Stimulated activated CD4-positive, alpha-beta T cell treated with anti-CD3 and anti-CD28 coated beads, TNF-alpha, amount 100 ng/mL, for 48 hours (primary cell): Measurements from ENCODE around the gene C6orf120.

Experiments used
- DNase-seq, 3 donors: peaks; one replicate each; pipeline ENCODE4 v3.0.0-alpha.2; 2020; ENCODE audit warnings: low read depth in 3 of 3

The C6orf120 gene

DNA sequence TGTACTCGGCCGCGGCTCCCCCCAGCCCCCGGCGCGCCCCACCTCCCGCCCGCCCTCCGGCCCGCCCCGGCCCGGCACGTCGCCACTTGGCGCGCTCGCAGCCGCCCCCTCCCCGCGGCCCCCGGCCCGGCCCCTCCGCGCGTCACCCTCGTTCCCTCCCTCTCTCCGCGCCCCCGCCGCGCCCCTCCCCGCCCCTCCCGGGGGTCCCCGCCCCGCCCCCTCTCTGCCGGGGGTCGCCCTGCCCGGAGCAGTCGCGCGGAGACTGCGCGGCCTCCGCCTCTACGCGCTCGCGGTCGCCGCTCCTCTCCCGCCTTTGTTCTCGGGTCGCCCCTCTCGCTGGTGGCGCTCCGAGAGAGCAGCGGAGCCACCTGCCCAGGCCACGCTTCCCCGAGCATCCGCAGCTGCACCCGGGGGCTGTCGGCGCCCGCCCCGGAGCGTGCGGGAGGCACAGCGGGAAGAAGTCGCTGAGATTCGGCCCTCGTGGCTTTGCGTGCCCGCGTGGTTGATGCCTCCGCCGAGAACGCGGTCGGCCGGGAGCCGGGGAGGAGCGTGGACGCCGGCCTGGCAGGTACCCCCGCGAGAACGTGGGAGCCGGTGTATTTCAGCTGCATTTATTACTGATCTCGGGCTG is 22.7 kb downstream of the C6orf120 start, which contains the start of gene PHF10:
Gene PHF10, minus strand, starts transcription at position 7 of the 631 bp plus-strand sequence. CDS start 569 bp downstream, outside the sequence.
- peak; percentile 32 to 64 (median 37) for DNase-seq

DNA sequence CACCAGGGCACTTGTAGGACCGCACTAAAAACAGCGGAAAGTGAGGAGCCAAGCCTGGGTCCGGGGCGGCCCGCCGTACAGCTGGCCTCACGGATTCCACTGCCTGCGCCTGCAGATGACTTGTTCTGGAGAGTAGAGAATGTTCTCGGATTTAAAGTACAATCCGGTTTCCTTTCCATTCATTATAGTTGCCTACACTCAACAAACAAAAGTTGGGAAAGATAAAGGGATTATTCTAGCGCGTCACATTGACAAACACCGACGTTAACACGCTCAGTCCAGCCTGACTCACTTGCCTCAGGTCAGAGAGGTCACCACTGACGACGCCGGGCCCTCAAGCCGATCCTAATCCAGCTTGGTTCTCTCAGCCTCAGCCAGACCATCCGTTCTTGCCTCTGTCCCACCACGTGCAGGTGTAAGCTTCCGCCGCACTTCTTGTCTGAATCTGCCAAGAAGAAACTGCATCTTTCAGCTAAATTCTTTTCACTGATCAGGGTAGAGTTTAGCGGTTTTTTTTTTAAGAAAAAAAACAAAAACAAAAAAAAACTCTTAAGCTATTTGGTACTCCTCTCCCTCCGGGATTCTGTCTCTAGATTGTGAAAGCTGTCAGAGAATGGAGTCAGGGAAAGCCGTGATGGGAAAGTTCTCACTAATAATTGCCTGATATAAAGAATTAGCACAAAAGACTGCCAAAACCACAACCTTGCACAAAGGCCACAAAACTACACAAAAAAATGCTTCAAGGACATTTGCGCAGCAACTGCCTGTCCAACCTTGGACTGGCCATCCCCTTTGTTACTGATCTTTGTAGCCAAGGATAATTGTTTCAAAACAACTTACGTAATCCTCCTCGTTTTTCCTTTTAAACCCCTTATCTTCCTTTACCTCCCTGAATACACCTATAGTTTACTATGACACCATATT is 23.5 kb downstream of the C6orf120 start:
- DNase-seq = peak in 2 of 3 donors; percentile 15 to 22

DNA sequence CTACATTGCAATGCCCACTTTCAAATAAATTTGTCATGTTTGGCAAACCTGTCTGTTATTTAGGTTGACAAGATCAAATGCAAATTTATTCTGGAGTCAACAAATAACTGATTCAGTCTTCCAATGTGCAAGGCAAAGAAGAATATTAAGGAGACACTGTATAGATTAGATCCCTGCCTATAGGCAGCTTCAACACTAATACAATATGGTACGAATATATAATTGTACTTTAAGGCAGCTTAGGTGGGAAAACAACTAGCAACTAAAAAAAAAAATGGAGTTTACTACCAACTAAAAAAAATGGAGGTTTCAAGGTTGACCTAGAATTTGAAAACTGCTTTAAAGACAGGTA is 24.1 kb downstream of the C6orf120 start:
- no peak for DNase-seq

DNA sequence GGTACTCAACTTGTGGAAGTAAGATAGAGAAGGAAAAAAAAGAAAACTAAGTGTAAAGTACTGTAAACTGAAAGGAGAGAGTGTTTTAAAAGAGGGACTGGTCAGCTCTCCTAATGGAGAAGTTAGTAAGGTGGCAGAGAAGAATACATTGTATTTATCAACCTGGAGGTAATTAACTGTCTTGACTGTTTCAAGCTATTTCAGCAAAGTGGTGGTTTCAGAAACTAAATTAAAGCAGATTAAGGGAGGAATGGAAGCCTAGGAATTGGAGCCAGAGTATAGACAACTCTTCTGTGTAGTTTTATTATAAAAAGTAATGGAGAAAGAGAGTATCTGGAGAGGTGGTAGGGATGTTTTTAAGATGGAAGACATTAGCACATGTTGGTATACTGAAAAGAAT is 25.0 kb downstream of the C6orf120 start:
- no peak for DNase-seq

DNA sequence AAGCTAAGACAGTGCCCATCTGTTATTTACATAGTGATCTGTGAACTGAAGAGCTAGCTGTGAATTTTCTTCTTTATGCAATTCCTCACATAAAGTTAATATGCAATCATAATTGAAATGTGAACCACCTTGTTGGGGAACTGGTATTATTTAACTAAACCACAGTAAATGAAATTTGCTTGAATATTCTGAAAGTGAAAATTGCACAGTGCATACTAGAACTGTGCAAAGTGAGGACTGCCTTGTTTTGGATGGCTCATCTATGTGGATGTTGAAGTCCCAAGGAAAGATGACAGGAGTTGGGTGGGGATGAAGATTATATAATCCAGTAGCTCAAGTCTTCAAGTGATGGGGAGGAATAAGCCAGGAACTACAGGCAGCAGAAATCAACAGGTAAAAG is 28.0 kb downstream of the C6orf120 start:
- DNase-seq = no peak

DNA sequence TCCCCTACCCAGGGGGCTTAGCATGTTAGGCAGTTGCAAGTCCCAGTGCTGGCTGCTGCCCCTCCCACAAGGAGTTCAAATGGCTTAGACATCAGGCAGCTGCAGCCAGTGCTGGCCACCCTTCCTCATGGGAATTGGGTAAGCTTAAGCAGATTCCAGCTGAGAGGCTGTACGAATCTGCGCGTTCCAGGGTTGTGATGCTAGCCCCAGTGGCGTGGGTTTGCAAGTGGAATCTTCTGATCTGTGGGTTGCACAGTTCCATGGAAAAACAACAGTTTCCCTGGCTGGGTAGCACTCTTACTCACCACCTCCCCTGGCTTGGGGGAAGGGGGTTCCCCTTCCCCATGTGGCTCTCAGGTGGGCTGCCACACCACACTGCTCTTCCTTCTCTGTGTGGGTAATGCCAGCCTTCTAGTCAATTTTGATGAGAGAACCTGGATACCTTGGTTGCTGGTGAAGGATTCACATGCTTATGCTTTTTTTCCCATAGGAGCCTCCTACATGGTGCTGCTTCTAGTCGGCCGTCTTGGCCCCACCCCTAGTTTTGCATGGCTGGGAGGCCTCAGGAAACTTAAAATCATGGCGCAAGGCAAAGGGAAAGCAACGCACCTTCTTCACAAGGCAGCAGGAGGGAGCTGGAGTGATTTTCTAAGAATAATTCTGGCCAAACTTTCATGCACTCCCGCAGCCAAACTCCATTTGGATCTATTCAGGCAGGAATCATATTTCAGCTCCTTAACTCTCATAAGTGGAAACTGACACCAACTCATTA is 36.5 kb downstream of the C6orf120 start:
- no peak for DNase-seq

DNA sequence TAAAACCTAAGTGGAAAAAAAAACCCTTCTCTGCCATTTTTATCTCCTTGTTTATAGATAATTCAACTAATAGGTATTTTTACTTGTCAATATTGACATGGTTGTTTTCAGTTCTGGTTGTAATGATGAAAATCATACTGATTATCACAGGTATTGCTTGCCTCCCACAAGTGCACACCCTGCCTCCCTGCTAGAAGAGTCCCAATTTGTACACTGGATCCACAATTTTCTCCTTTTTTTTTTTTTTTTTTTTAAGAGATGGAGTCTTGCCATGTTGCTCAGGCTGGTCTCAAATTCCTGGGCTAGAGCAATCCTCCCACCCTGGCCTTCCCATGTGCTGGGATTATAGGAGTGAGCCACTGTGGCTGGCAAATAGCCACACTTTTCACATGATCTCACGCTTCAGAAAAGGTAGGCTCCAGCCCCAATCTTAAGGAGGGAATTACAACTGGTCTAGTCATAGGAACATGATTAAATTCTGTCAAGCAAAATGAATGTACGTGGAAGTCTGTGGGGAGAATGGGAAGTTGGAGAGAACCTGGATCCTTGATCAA is 37.1 kb downstream of the C6orf120 start:
- DNase-seq = no peak

DNA sequence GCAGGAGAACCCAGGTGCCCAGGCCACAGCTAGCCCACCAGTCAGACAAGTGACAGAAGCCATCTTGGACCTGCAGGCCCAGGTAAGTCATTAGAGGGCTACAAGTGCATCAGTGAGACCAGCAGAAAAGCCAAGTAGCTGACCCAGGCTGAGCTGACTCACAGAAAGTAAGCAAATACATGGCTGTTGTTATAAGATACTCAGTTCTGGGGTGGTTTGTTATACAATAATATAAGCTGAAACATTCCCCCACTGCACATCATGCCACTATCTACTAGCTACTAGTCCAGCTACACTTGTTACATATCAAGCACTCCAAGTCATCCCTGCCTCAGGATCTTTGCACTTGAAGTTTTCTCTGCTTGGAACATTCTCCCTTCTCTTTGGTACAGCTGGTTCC is 39.4 kb downstream of the C6orf120 start:
- no peak for DNase-seq

DNA sequence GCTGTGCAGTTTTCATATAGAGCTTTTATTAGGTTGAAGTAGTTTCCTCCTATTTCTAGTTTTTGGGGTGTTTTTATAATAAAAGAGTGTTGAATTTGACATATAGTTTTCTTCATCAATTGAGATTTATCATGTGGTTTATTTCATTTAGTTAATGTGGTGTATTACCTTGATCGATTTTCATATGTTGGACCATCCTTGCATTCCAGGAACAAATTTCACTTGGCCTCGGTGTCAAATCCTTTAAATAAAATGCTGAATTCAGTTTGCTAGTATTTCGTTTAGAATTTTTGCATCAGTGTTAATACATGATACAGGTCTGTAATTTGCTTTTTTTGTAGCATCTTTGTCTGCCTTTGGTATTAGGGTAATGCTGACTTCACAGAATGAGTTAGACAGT is 43.5 kb downstream of the C6orf120 start:
- no peak for DNase-seq

DNA sequence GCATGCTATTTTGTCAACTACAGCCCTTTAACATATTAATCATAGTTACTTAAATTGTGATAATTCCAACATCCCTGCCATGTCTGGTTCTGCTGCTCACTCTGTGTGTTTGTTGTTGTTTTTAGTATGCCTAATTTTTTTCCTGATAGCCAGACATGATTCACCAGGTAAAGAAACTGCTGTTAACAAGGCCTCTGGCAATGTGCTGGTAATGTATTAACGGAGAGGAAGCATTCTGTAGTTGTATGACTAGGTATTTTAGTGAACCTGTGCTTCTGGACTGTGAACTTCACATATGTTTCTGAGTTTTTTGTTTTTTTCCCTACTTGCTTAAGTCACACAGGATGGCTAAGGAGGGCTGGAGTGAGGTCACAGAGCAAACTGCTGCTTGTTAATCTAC is 44.6 kb downstream of the C6orf120 start:
- DNase-seq = no peak

DNA sequence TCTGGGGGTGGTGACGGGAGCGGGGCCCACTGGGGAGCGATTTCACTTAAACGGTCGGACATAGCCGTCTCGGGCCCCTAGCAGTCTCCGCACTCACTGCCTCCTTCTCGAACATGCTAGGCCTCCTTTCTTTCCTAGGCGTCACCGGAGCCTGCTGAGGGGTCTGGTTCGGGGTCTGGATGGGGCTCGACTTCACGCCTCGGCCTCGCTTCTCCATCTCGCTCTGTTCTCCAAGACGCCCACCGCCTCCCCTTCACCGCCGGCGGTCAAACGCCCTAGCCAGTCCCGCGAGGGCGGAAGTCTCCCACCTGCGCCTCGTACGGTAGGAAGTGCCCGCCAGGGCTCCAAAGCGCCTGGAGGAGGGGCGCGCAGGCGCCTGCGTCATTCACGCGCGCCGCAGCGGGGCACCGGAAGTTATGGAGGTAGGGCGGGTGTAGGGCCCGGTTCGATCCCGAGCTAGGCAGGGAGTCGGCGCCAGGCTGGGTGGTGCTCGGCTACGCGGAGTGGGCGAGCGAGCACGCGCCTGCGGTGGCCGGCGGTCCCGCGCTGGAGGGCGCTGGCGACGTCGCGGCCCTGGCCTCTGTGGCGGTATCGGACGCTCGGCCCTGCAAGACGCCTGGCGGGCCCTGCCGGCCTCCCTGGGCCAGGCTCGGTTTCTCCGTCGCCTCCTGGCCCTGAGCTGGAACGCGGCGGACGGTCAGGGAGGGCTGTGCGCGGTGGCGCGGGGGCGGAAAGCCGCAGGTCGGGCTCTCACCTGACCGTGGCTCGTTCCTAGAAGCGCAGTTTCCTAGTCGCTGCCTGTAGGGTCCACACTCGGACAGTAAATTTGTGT is 49.5 kb downstream of the C6orf120 start, which contains the start of the genes DYNLT2 and ERMARD:
Gene DYNLT2, minus strand, starts transcription at position 331 of the 832 bp plus-strand sequence. Its CDS starts 114 bp downstream, at position 217.
Gene ERMARD, plus strand, starts transcription at position 381 of the 832 bp plus-strand sequence. Its CDS starts 36 bp downstream, at position 417.
- peak; percentile 81 to 91 (median 89) for DNase-seq

DNA sequence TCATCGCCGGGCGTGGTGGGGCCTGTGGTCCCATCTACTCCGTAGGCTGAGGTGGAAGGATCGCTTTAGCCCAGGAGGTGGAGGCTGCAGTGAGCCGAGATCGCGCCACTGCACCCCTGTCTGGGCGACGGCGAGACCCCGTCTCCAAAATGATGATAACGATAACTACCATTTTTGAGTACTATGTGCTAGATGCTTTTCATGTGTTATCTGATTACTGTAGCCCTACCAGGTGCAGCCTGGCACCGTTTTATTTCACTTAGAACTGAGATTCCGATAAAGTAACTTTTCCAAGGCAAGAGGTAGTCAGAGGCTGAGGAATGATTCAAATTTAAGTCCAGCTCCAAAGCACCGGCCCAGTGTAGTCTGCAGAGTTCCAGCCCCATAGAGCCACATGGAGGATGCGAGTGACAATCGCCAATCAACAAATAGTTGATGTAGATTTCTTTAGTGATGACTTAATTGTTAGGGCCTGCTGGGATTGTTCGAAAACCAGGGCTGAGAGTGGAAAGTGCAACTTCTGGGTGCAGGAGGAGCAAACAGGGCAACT is 50.2 kb downstream of the C6orf120 start:
- DNase-seq = no peak
